Measurements from ENCODE around the gene GRID2.

DNA sequence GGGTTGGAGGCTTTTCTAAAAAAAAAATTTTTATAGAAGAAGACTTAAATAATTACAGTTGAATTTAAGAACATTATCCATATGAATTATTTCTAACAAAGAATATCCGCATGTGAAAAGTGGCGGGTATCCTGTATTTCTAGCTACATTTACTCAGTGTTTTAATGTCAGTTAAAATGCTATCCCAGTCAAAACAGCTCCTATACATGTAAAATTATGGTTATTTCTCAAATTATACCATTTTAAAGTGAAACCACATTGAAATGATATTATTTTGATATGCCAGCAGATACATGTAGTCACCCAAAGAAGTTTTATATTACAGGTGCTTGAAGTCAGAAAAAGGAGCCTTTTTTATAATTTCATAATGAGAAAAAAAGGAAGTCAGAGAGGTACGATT lies 1356.3 kb downstream of the GRID2 start:
- TF ChIP-seq CEBPB (IDR thresholded peaks at IDR 0.05; ENCODE audit: low read depth, low read length): no peak
- TF ChIP-seq MAFK (IDR thresholded peaks at IDR 0.05; ENCODE audit: low read depth, low read length): no peak
- TF ChIP-seq FOS (IDR thresholded peaks at IDR 0.05; ENCODE audit: low read depth, low read length): no peak
